ENCODE results near the gene ABCA9. TPM values are rescaled to one million over a fixed set of nuclear protein-coding genes. Genes with fewer than 3 reads are reported as not detected.

ABCA9 gene
- not detected in 5 replicates for total RNA-seq (2022; extraction: Qiagen RNA extraction)

GRCh38 chr17:69060822-69061221, at the start of gene ABCA9:
Gene ABCA9, minus strand, starts transcription at chr17:69060927. Its CDS starts 9,801 bp downstream, at chr17:69051126.

GRCh38 chr17:68955181-68955841, 105.4 kb downstream of the ABCA9 start, which contains the start of gene ABCA8:
Gene ABCA8, minus strand, starts transcription at chr17:68955392. Its CDS starts 13,358 bp downstream, at chr17:68942034.

Other genes starting within 250 kb of the ABCA9 start
- gene ABCA8, start 105.5 kb downstream of the ABCA9 start, total RNA-seq (2022; extraction: Qiagen RNA extraction), result 0.24 to 0.52 TPM (median 0.31 TPM) in 5 replicates
- gene ABCA6, start 81.0 kb upstream of the ABCA9 start, total RNA-seq (2022; extraction: Qiagen RNA extraction), result 0.05 to 0.06 TPM in 2 of 5 replicates, not detected in the others
- gene ABCA10, start 167.9 kb upstream of the ABCA9 start, total RNA-seq (2022; extraction: Qiagen RNA extraction), result 0.08 to 0.24 TPM (median 0.12 TPM) in 5 replicates

Measured in A549 treated with AZD2906 at 1 μM for 4 hours (cell line).